HG03280 (cell line): ENCODE measurements around the gene MMP17.
A peak's percentile ranks its signal among the peaks of the same experiment; 100 is the strongest.

Source experiments
- ATAC-seq: cut with Tn5 transposase; IDR thresholded peaks from one replicate; pipeline ENCODE4 v1.9.1; 2021; ENCODE audit warnings: mild to moderate bottlenecking, moderate library complexity; ENCODE audit not compliant: unreplicated experiment

The MMP17 gene

DNA sequence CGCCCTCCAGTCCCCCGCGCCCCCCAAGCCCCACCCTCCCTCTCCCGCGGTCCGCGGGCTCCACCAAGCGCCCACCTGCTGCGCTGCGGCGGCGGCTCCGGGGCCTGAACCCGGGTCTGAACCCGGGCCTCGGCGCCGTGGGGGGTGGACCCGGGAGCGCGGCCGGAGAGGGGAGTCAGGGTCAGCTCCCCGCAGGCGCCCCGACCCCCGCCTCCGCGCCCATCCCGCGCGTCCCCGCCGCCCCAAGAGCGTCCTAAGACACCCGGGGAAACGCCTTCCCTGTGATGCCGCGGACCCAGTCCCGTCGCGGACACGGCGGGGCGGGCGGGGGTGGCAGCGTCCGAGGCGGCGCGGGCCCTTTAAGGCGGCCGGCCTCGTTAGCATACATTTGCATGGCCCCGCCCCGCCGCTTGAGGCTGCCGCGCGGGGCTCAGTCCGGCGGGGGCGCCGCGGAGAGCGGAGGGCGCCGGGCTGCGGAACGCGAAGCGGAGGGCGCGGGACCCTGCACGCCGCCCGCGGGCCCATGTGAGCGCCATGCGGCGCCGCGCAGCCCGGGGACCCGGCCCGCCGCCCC lies at the start of gene MMP17:
TSS of gene MMP17 (plus strand) at position 433 of the 574 bp plus-strand sequence. CDS start at position 535, 102 bp downstream.
- ATAC-seq, result peak; percentile 55

- no peak for ATAC-seq
Measured at GRCh38 chr12:131779027-131779426, 49.2 kb upstream of the MMP17 start.

DNA sequence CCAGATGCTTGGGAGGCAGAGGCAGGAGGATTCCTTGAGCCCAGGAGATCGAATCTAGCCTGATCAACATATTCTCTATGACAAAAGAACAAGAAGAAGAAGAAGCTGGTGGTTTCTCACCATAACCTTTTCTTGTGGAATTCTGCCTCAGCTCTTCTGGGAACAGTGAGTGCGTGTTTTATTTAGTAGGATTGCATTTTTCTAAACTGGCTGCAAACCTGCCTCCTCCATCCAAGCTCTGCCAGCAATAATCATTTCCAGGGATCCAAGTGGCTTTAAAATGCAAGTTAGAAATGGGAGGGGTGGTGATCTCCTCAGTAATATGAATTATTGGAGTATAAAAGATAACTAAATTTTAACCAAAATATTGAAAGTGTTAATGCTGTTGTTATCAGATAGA lies 46.1 kb upstream of the MMP17 start:
- no peak for ATAC-seq

DNA sequence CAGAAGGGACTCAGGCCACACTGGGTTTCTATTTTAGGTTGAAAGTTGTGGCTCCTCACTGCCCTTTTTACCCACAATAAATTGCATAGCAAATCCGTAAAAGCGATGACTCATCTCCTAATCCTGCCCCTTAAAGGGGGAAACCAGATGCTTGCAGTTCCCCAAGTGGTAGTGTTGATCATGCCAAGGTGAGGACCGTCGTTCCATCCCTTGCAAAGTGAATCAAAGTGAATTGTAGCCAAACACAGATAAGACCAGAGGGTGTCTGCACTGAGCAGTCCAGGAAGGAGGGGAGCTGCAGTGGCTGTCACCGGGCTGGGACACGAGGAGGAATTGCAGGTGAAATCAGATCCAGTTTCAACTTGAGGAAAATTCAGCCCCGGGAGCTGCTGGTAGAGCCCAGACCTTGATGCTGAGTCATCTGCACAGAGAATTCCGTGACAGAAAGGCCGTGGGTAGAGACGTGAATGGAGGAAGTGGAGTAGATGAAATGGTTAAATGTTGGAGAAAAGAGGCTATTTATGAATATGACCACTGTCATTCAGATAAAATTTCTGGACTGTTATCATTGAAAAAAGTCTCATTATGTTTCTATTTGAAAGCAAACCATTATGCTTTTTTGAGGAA lies 44.2 kb upstream of the MMP17 start:
- ATAC-seq, result peak; percentile 62

- no peak for ATAC-seq
Measured at GRCh38 chr12:131784909-131785762, 43.1 kb upstream of the MMP17 start.

DNA sequence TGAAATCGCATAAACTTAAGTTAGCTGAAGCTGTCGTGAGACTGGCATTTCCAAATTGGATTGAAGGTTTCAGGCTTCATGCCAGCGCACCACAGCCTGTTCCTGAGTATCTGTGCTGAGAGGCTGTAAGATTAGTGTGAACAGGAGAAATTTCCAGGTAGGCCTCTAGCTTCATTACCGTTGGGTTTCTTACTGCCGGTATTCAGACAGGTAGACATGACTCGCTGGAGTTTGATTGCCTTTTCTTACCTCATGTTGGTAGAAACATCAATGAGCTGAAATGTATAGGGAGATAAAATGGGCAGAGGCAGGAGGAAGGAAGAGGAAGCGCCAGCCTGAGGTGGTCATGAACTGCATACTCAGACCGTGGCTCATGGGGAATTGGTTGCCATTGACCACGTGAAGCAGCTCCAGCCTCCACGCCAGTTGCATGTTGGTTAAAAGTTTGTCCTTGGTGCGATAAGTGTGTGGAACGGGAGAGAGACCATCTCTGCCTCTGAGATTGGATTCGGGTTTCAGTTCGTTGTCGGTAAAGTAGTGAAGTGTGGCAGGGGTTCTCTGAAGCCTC lies 42.3 kb upstream of the MMP17 start:
- no peak for ATAC-seq

- ATAC-seq, result no peak
Measured at GRCh38 chr12:131786331-131786730, 41.9 kb upstream of the MMP17 start.

DNA sequence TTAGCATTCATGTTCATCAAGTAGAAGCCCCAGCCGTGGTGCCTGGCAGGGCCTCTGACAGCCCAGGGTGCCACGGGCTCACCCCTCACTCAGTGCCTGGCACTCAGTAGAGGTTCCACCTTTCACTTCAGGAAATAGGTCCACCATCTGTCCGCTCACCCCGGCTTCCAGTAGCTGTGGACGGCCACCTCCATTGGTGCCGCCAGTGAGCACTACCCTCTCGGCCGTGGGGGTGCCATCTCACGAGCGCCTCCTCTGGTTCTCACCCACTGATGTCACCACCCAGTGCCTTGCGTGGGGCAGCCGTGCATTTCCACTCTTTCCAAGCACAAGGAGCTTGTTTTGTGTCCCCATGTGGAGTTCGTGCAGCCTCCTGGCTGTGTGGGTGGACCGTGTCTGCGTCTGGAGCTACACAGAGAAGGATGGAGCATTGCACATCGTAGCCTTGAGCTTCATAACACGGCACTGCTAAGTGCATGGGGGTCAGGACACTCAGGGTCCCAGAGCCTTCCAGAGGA lies 41.0 kb upstream of the MMP17 start:
- ATAC-seq, result no peak

GRCh38 chr12:131788070-131788469 lies 40.1 kb upstream of the MMP17 start:
- no peak for ATAC-seq

- ATAC-seq, result no peak
Measured at GRCh38 chr12:131789638-131790037, 38.6 kb upstream of the MMP17 start.

GRCh38 chr12:131793243-131794022 lies 34.8 kb upstream of the MMP17 start:
- ATAC-seq, result no peak

- no peak for ATAC-seq
Measured at GRCh38 chr12:131794061-131794460, 34.1 kb upstream of the MMP17 start.

DNA sequence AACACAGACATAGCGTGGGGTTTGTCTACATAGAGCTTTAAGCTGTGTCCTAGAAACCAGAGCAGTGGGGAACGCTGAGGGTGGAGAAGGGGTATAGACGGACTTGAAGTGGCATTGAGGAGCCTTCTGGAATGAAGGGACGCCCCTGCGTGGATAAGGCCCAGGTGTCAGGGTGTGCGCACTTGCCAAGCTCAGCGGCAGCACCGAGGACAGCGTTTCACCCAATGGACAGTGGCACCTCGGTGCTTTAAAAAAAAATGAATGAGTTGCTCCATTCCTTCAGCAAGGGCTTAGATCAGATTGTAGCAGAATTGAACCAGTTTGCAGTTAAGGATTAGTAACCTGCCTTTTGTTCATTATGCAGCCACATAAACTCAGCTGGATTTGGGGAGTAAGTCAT lies 33.6 kb upstream of the MMP17 start:
- ATAC-seq, result no peak

DNA sequence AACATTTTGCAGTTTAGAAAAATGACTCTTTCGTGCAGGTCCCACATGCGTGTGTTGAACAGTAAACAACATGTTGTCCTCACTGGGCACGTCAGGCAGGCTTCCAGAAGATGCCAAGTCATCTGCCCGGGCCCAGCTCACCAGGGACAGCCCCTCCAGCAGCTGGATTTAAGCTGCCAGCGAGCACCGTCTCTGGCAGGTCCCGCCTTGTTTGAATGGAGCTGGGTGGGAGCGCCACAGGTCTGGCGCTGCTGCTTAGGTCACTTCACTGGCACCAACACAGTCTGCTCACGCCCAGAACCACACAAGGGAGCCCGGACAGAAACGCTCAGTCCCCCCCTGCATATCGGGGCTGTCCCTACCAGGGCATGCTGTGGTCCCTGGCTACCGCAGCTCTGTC lies 33.1 kb upstream of the MMP17 start:
- ATAC-seq, result no peak

DNA sequence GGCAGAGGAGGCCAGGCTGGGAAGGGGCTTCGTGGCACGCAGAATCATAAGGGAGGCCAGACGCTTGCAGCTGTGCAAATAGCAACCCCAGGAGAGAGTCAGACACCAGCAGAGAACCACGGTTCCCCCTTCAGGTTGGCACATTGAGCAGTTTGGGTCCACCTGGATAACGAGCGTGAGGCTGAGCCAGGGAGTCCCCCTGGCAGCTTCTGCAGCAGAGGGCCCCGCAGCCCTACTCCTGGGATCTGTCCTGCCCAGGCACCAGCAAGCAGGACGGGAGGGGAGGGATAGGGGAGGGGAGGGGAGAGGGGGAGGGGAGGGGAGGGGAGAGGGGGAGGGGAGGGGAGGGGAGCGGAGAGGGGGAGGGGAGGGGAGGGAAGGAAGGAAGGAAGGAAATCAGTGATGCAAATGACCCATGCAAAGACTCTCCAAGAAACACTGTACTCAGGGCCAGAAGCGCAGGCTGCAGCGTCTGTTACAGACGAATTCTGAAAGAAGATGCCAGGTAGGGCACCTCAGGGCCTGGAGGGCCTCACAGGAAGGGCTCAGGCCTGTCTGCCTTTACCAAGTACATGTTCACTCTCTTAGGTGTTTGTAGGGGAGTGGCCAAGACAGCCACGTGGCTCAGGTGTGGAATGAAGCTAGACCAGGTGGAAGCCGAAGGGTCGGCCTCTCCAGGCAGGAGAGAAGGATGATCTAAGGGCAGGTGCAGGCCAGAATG lies 32.3 kb upstream of the MMP17 start:
- ATAC-seq, result no peak

- ATAC-seq, result no peak
Measured at GRCh38 chr12:131796411-131796736, 31.8 kb upstream of the MMP17 start.

DNA sequence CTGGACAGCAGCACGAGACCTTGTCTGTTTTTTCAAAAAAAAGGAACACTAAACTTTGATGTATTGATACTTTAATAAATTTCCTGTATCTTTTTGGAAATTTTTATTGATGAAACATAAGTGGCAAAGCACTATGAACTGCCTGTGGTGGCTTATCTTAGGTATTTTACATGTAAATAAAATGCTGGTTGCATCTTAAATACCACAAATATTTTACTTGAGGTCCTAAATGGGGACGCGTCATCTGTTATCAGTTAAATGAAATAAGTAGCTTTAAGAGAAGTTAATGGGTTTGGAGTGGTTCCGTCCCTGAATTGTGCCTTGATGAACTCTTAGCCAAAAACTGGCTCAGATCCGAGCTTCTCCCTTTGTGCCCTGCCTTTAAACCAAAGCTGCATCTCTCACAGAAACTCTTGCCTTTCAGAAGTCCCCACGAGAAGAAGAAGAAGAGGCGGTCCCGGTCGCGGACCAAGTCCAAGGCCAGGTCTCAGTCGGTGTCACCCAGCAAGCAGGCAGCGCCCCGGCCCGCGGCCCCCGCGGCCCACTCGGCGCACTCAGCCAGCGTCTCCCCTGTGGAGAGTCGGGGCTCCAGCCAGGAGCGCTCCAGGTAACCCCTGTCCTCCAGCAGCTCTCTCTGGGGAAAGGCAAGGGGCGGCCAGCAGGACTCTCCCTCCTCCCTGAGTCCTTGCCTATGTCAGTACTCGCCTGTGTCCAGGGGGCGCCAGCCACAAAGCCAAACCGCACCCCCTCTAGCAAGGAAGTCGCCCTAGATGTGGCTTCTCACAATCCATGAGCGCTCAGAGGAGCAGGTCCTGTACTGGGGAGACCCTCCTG lies 31.2 kb upstream of the MMP17 start:
- no peak for ATAC-seq

GRCh38 chr12:131797588-131797934 lies 30.6 kb upstream of the MMP17 start:
- no peak for ATAC-seq

DNA sequence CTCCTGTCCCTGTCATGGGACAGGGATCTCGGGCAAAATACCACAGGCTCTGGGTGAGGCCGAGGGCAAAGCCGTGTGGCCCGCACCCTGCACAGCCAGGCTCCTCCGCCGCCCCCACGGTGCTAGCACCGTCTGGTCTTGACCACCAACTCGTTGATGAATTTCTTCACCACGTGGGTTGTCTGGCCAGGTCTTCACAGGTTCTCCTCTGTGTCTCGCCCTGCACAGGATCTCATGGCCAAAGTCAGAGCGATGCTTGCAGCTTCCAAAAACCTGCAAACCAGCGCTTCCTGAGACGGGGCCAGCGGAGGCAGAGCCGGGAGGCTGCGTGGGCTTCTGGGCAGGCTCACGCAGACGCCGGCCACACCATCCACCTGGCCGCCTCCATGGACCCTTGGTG lies 29.0 kb upstream of the MMP17 start:
- ATAC-seq, result no peak
